Measurements from ENCODE around the gene R3HDM2. TPM values are rescaled to one million over a fixed set of nuclear protein-coding genes. Genes with fewer than 3 reads are reported as not detected.

R3HDM2 gene
- total and polyA plus RNA-seq, 4 donors: 18.1 to 60.7 (median 30.6) TPM

- WGBS, 2 donors: 1 to 2% methylated on average over 16 to 18 of the region's 18 CpGs
- peaks cover 4 to 52% (median 11%) of the 10 kb centered on the region in 5 donors for H3K4me1 ChIP-seq (ENCODE audit: control insufficient read depth in 5 of 5, insufficient read depth in 5 of 5, low read length in 5 of 5)
- DNase-seq (no peak), ATAC-seq (ENCODE audit: insufficient read depth, low FRiP score) (no peak)
- no peak overlapping the region for H3K4me3 ChIP-seq
- H3K36me3 ChIP-seq (ENCODE audit: control insufficient read depth in 4 of 4, insufficient read depth in 4 of 4, low read length in 4 of 4): no peaks in the 10 kb centered on the region
- no peak overlapping the region for H3K27ac ChIP-seq (ENCODE audit: low read depth in 1 of 2, low read length in 1 of 2)
- H3K9me3 ChIP-seq (ENCODE audit: control insufficient read depth in 4 of 4, insufficient read depth in 3 of 4, low read length in 3 of 4): no peaks in the 10 kb centered on the region
- TF ChIP-seq CTCF (IDR thresholded peaks at IDR 0.05; ENCODE audit: control extremely low read depth, extremely low read depth): no peak
- peaks cover 0 to 70% (median 44%) of the 10 kb centered on the region in 3 donors for H3K27me3 ChIP-seq (ENCODE audit: control insufficient read depth in 3 of 3, insufficient read depth in 3 of 3, low read length in 2 of 3)
- no peak overlapping the region for H3K9ac ChIP-seq (ENCODE audit: insufficient read depth in 1 of 2, low read length in 2 of 2)
These were observed 188.5 kb downstream of the R3HDM2 start for GRCh38 chr12:57242329-57242690.

- WGBS, 2 donors: 7% methylated on average over 48 of the region's 48 CpGs
- DNase-seq (no peak), ATAC-seq (ENCODE audit: insufficient read depth, low FRiP score) (no peak)
- Histone ChIP-seq H3K9me3 (ENCODE audit: control insufficient read depth in 4 of 4, insufficient read depth in 3 of 4, low read length in 3 of 4) (no peaks in the 10 kb centered on the region), H3K4me3 (no peak overlapping the region), H3K36me3 (ENCODE audit: control insufficient read depth in 4 of 4, insufficient read depth in 4 of 4, low read length in 4 of 4) (no peaks in the 10 kb centered on the region), H3K27me3 (ENCODE audit: control insufficient read depth in 3 of 3, insufficient read depth in 3 of 3, low read length in 2 of 3) (peaks cover 0 to 74% (median 48%) of the 10 kb centered on the region in 3 donors), H3K4me1 (ENCODE audit: control insufficient read depth in 5 of 5, insufficient read depth in 5 of 5, low read length in 5 of 5) (peaks cover 4 to 58% (median 11%) of the 10 kb centered on the region in 5 donors), H3K9ac (ENCODE audit: insufficient read depth in 1 of 2, low read length in 2 of 2) (no peak overlapping the region), H3K27ac (ENCODE audit: low read depth in 1 of 2, low read length in 1 of 2) (no peak overlapping the region)
- no peak for TF ChIP-seq CTCF (IDR thresholded peaks at IDR 0.05; ENCODE audit: control extremely low read depth, extremely low read depth)
These were observed 189.2 kb downstream of the R3HDM2 start for GRCh38 chr12:57241402-57242310.

GRCh38 chr12:57240926-57241401 lies 189.9 kb downstream of the R3HDM2 start:
- no peak for ATAC-seq (ENCODE audit: insufficient read depth, low FRiP score)
- DNase-seq: peak in 1 of 3 donors; percentile 32
- Histone ChIP-seq H3K9ac (ENCODE audit: insufficient read depth in 1 of 2, low read length in 2 of 2) (no peak overlapping the region), H3K36me3 (ENCODE audit: control insufficient read depth in 4 of 4, insufficient read depth in 4 of 4, low read length in 4 of 4) (no peaks in the 10 kb centered on the region), H3K4me3 (no peak overlapping the region), H3K27ac (ENCODE audit: low read depth in 1 of 2, low read length in 1 of 2) (no peak overlapping the region), H3K4me1 (ENCODE audit: control insufficient read depth in 5 of 5, insufficient read depth in 5 of 5, low read length in 5 of 5) (peaks cover 4 to 65% (median 11%) of the 10 kb centered on the region in 5 donors), H3K27me3 (ENCODE audit: control insufficient read depth in 3 of 3, insufficient read depth in 3 of 3, low read length in 2 of 3) (peaks cover under 1 to 81% (median 53%) of the 10 kb centered on the region in 3 donors), H3K9me3 (ENCODE audit: control insufficient read depth in 4 of 4, insufficient read depth in 3 of 4, low read length in 3 of 4) (no peaks in the 10 kb centered on the region)
- no peak for TF ChIP-seq CTCF (IDR thresholded peaks at IDR 0.05; ENCODE audit: control extremely low read depth, extremely low read depth)
- 5 to 9% methylated on average over 19 of the region's 19 CpGs for WGBS, 2 donors

Data from lung (tissue), 12 donors.